Lower lobe of right lung (tissue), 2 donors: Measurements from ENCODE around the gene TMEM59. TPM values are rescaled to one million over a fixed set of nuclear protein-coding genes. Genes with fewer than 3 reads are reported as not detected.

ENCODE experiments used
- ATAC-seq, 2 donors: fragments of 200-7000 bp; cut with Tn5 transposase; one replicate each; pipeline ENCODE4 v1.9.1; 2020 to 2022; ENCODE audit warnings: mild to moderate bottlenecking in 2 of 2, moderate library complexity in 2 of 2
- DNase-seq: peaks from one replicate; pipeline ENCODE4 v3.0.0-alpha.2; 2020
- H3K27ac ChIP-seq: fragments of 200-600 bp; one replicate; pipeline ENCODE4 v1.8.0; 2022
- H3K27me3 ChIP-seq: fragments of 200-600 bp; one replicate; pipeline ENCODE4 v1.8.0; 2022; ENCODE audit warnings: low read depth
- H3K36me3 ChIP-seq: fragments of 200-600 bp; one replicate; pipeline ENCODE4 v1.8.0; 2022; ENCODE audit warnings: mild to moderate bottlenecking
- H3K4me1 ChIP-seq: fragments of 200-600 bp; one replicate; pipeline ENCODE4 v1.8.0; 2022
- H3K4me3 ChIP-seq: fragments of 200-600 bp; one replicate; pipeline ENCODE4 v1.8.0; 2022; ENCODE audit warnings: mild to moderate bottlenecking
- H3K9me3 ChIP-seq: fragments of 200-600 bp; one replicate; pipeline ENCODE4 v1.8.0; 2022
- CTCF ChIP-seq: fragments of 200-600 bp; IDR thresholded peaks from one replicate; pipeline ENCODE4 v1.8.0; 2022; ENCODE audit warnings: antibody characterized with exemption, mild to moderate bottlenecking
- intact Hi-C: fragments of 100-400 bp; cut with DNase I; formaldehyde crosslinking; loops from one replicate; pipeline ENCODE4 v1.11.0; 2022
- long read RNA-seq: library from polyadenylated mRNA; unstranded; transcript quantifications from one replicate; pipeline ENCODE4 v2.0.0, GENCODE V29; 2021
- total RNA-seq: library from RNA; stranded (reverse); fragmentation: NEBNext Ultra II Directional; extraction: Animal tissue kit (Norgen Biotek cat#: 25700); gene quantifications from one replicate; pipeline ENCODE4 v1.2.1, GENCODE V29; 2021
- donor health status: DM: no; HTN: yes; CAD: no; lungs with severe emphysema.

The TMEM59 gene
- total RNA-seq, result 475 TPM
- long read RNA-seq, full-length matches to known transcripts, result 289 of 428 reads
- long read RNA-seq, partial matches to known transcripts, result 4 of 428 reads
- long read RNA-seq, other reads (novel, unspliced or antisense), result 135 of 428 reads

DNA sequence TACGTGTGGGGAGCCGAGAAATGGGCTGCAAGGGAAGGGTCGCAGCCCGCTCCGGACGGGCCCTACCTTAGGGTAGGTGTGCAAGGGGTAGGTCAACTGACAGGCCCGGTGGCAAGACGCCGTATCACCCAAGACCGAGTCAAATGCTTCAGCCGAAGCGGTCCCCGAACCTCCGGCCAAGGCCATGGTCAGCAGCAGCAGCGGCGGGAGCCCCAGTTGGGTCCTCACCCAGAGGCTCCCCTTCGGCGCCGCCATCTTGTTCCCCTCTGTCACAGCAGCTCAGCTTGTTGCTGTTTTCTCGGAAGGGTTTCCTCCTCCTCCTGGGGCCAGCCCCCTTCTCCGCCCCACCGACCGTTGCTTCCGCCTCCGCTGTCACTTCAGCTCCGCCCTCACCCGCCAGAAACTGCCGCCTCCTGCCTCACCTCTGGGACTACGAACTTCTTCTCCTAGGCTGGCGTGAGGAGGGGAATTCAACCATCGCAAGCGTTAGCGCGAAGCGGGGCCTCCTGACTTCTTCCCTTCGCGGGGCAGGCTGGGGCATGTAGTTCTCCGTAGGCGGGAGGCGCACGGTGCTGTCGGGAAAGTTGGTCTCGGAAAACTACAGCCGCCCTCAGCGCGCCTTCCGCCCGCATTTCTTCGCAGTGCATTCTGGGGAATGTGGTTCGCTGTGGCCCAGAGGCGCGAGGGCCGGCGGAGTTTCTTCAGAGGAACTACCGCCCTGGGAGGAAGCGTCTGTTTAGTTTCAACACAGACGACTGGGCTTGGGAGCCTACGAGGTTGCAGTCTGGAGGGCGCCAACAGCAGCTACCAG is at the start of gene TMEM59, which contains the start of gene TCEANC2:
Gene TMEM59, minus strand, starts transcription at position 271 of the 811 bp plus-strand sequence. Its CDS starts 16 bp downstream, at position 255.
Gene TCEANC2, plus strand, starts transcription at position 675 of the 811 bp plus-strand sequence. CDS start 815 bp downstream, outside the sequence.
- Histone ChIP-seq H3K4me3 (peak within 1 kb of the TSS; percentile 98), H3K27me3 (no peaks in the 10 kb centered on the region), H3K27ac (peak within 1 kb of the TSS; percentile 99), H3K9me3 (no peaks in the 10 kb centered on the region), H3K4me1 (peaks cover 48% of the 10 kb centered on the region), H3K36me3 (no peaks in the 10 kb centered on the region)
- intact Hi-C loops, result no loop called here
- TF ChIP-seq CTCF, result no peak
- DNase-seq (peak; percentile 99), ATAC-seq (peak; percentile 98)

DNA sequence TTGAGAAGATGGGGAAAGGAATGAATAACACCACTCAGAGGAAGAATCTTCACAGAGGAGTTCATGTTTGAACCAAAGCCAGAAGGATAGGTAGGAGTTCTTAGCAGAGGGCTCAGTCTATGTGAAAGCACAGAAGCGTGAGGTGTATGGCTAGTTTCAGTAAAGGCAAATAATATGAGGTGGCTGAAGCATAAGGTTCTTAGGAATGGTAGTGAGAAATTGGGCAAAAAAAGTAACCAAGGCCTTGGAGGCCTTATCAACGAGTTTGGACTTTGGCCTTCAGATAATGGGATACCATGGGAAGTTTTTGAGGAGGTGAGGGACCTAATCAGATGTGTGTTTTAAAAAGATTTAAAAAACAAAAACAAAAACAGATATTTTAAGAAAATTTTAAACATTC is 47.5 kb upstream of the TMEM59 start:
- no peak for ATAC-seq
- DNase-seq, result no peak
- Histone ChIP-seq H3K9me3 (no peaks in the 10 kb centered on the region), H3K36me3 (peaks cover 6% of the 10 kb centered on the region), H3K4me3 (no peak overlapping the region), H3K4me1 (peaks cover 13% of the 10 kb centered on the region), H3K27me3 (no peaks in the 10 kb centered on the region), H3K27ac (no peak overlapping the region)
- intact Hi-C loops, result no loop called here
- TF ChIP-seq CTCF, result no peak

DNA sequence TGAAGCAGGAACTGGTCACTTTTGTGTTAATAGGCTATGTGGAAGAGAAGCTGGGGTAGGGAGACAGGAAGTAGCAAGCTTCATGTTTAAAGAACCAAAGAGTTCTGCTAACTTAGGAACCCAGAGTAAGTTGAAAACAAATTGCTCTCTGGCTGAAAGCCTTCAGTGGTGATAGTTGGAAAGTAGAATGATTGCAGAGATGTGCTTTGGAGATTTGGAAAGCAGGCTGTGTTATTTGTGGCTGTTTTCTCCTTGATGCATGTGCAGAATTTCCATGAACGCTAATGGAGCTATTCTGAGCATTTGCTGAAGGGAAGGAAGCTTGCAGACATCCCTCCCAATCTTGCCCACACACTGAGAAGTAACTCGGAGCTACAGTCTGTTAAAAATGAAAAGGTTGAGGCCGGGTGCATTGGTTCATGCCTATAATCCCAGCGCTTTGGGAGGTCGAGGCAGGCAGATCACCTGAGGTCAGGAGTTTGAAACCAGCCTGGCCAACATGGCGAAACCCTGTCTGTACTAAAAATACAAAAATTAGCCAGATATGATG is 46.1 kb upstream of the TMEM59 start:
- Histone ChIP-seq H3K9me3 (no peaks in the 10 kb centered on the region), H3K36me3 (peaks cover 6% of the 10 kb centered on the region), H3K4me3 (no peak overlapping the region), H3K27me3 (no peaks in the 10 kb centered on the region), H3K4me1 (peaks cover 20% of the 10 kb centered on the region), H3K27ac (no peak overlapping the region)
- no peak for DNase-seq
- intact Hi-C loops, result no loop called here
- no peak for ATAC-seq
- no peak for TF ChIP-seq CTCF

DNA sequence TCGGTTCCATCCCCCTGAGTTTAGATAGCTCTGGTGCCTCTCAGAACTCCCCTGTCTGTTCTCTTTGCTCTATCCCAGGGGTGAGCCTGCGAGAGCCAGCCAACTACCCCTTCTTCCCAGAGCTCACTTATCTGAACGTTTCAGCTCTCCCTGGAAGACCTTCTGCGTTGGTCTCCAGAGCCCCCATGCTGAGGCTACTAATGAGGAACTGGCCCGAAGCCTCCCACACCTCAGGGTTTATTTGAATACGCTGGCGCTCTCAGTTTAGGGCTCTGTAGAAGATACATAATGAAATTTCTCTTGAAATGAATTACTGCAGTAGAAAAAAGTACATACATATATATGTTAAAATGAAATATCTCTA is 43.9 kb upstream of the TMEM59 start:
- ATAC-seq, result no peak
- H3K27me3 ChIP-seq, result no peaks in the 10 kb centered on the region

More for the DNA sequence above, 43.9 kb upstream of the TMEM59 start:
- Histone ChIP-seq H3K9me3 (no peaks in the 10 kb centered on the region), H3K4me3 (no peak overlapping the region), H3K4me1 (peaks cover 20% of the 10 kb centered on the region), H3K36me3 (peaks cover 6% of the 10 kb centered on the region), H3K27ac (no peak overlapping the region)
- TF ChIP-seq CTCF, result no peak
- intact Hi-C loops, result no loop called here
- DNase-seq, result no peak
